PC-9 (cell line): ENCODE measurements around the gene MTMR4. TPM values are rescaled to one million over a fixed set of nuclear protein-coding genes. Genes with fewer than 3 reads are reported as not detected.

Experiments
- BruUV-seq: library from RNA; stranded (reverse); fragments of 400-500 nt; replicated peaks from 2 replicates; lab custom pipeline; 2021; lab: Mats Ljungman, UMichigan
- CTCF ChIA-PET: fragments of 300-600 bp; sonication (Branson Sonifier 250); formaldehyde crosslinking; loops from one replicate; lab custom pipeline; 2022; ENCODE audit warnings: antibody characterized with exemption; lab: Charles Lee
- POLR2A ChIA-PET: fragments of 300-600 bp; sonication (Branson Sonifier 250); formaldehyde crosslinking; loops from one replicate; lab custom pipeline; 2022; ENCODE audit warnings: antibody characterized with exemption; ENCODE audit not compliant: unreplicated experiment; lab: Charles Lee
- DNase-seq, 2 experiments: peaks; one replicate each; pipeline versions ENCODE4 v3.0.0 to v3.0.0-alpha.2; 2015 to 2022; ENCODE audit warnings: mixed read lengths in 1 of 2
- H2AFZ ChIP-seq: fragments of 200-600 bp; sonication (generic); 2 replicates; pipeline ENCODE4 v1.8.1; 2017; ENCODE audit warnings: antibody characterized with exemption
- H3F3A ChIP-seq: fragments of 200-600 bp; sonication (generic); 2 replicates; pipeline ENCODE4 v1.8.1; 2017; ENCODE audit warnings: antibody characterized with exemption, mild to moderate bottlenecking, low read depth; ENCODE audit not compliant: insufficient read depth
- H3K27ac ChIP-seq: fragments of 200-600 bp; sonication (generic); 2 replicates; pipeline ENCODE4 v1.6.1; 2016; ENCODE audit warnings: mixed run types
- H3K27me3 ChIP-seq: fragments of 200-600 bp; sonication (generic); 2 replicates; pipeline ENCODE4 v1.6.1; 2016; ENCODE audit warnings: low read depth, mixed run types; ENCODE audit not compliant: insufficient read depth
- H3K36me3 ChIP-seq: fragments of 200-600 bp; sonication (generic); 2 replicates; pipeline ENCODE4 v1.6.1; 2016; ENCODE audit warnings: low read depth, mixed run types
- H3K4me1 ChIP-seq: fragments of 200-600 bp; sonication (generic); replicated peaks from 2 replicates; pipeline ENCODE4 v1.6.1; 2016; ENCODE audit warnings: mixed run types; ENCODE audit not compliant: insufficient read depth
- H3K4me2 ChIP-seq: fragments of 200-600 bp; sonication (generic); 2 replicates; pipeline ENCODE4 v1.6.1; 2017; ENCODE audit warnings: mixed run types
- H3K4me3 ChIP-seq: fragments of 200-600 bp; sonication (generic); 2 replicates; pipeline ENCODE4 v1.6.1; 2016; ENCODE audit warnings: mixed run types
- H3K79me2 ChIP-seq: fragments of 200-600 bp; sonication (generic); 2 replicates; pipeline ENCODE4 v1.6.1; 2017; ENCODE audit warnings: low read depth, mixed run types
- H3K9me2 ChIP-seq: fragments of 200-600 bp; sonication (generic); 2 replicates; pipeline ENCODE4 v1.8.1; 2017; ENCODE audit warnings: mild to moderate bottlenecking; ENCODE audit not compliant: insufficient read depth
- H3K9me3 ChIP-seq: fragments of 200-600 bp; sonication (generic); 2 replicates; pipeline ENCODE4 v1.8.1; 2016; ENCODE audit warnings: low read depth; ENCODE audit not compliant: insufficient read depth
- H4K20me1 ChIP-seq: fragments of 200-600 bp; sonication (generic); 2 replicates; pipeline ENCODE4 v1.8.1; 2017; ENCODE audit not compliant: insufficient read depth
- CTCF ChIP-seq: fragments of 200-600 bp; sonication (generic); conservative IDR thresholded peaks from 2 replicates; pipeline ENCODE4 v1.6.1; 2017; ENCODE audit warnings: mixed run types, antibody characterized with exemption, mild to moderate bottlenecking, moderate library complexity
- EZH2 ChIP-seq: fragments of 200-600 bp; sonication (generic); IDR thresholded peaks from 2 replicates; pipeline ENCODE4 v1.8.0; 2017; ENCODE audit warnings: antibody characterized with exemption, low read depth
- intact Hi-C: fragments of 100-400 bp; cut with micrococcal nuclease; formaldehyde crosslinking; loops from one replicate; pipeline ENCODE4 v1.10.0; 2022; ENCODE audit not compliant: unreplicated experiment
- total RNA-seq: library from RNA; stranded (reverse); gene quantifications from 2 replicates; pipeline ENCODE4 v1.2.3, GENCODE V29; 2021

MTMR4 gene
- total RNA-seq, 1 experiment from 2014 or later: 35.1 TPM

- Histone ChIP-seq H3K27me3 (0 out of 2 replicates have a peak, but pooled peaks cover 9% of the 10 kb centered on the region), H2AFZ (no peak overlapping the region), H4K20me1 (no peaks in the 10 kb centered on the region), H3K79me2 (no peaks in the 10 kb centered on the region), H3K4me3 (no peak overlapping the region), H3K4me2 (no peak overlapping the region), H3F3A (no peaks in the 10 kb centered on the region), H3K4me1 (no peaks in the 10 kb centered on the region), H3K9me3 (no peaks in the 10 kb centered on the region), H3K36me3 (no peaks in the 10 kb centered on the region), H3K27ac (no peak overlapping the region), H3K9me2 (no peaks in the 10 kb centered on the region)
- TF ChIP-seq CTCF (no peak), EZH2 (no peak)
- intact Hi-C loops: no loop called here
- ChIA-PET CTCF (no interaction called here), POLR2A (no interaction called here)
- BruUV-seq: no TSS peak
- no peak for DNase-seq
Observed at GRCh38 chr17:58470356-58470755, 44.1 kb downstream of the MTMR4 start.

- no peak overlapping the region for H3K4me2 ChIP-seq
- H3K4me3 ChIP-seq: no peak overlapping the region
- no peaks in the 10 kb centered on the region for H3F3A ChIP-seq
- no peaks in the 10 kb centered on the region for H3K9me2 ChIP-seq
- no peak overlapping the region for H2AFZ ChIP-seq
- no peaks in the 10 kb centered on the region for H3K9me3 ChIP-seq
- no peaks in the 10 kb centered on the region for H4K20me1 ChIP-seq
- no peaks in the 10 kb centered on the region for H3K36me3 ChIP-seq
- H3K79me2 ChIP-seq: no peaks in the 10 kb centered on the region
- CTCF ChIA-PET: no interaction called here
- H3K27me3 ChIP-seq: peaks cover 17% of the 10 kb centered on the region
- H3K4me1 ChIP-seq: no peaks in the 10 kb centered on the region
- no peak for DNase-seq
- no TSS peak for BruUV-seq
- no peak overlapping the region for H3K27ac ChIP-seq
- no peak for TF ChIP-seq EZH2
- no peak for TF ChIP-seq CTCF
- intact Hi-C loops: no loop called here
- POLR2A ChIA-PET: interaction anchor here (0.7 kb wide), 1 partner anchor 244 kb away, joined by 3 read pairs; no protein-coding TSS in a partner anchor
Observed at GRCh38 chr17:58468944-58469343, 45.5 kb downstream of the MTMR4 start.

GRCh38 chr17:58455491-58455890, 58.9 kb downstream of the MTMR4 start:
- CTCF ChIA-PET: no interaction called here
- Histone ChIP-seq H3K4me1 (no peaks in the 10 kb centered on the region), H3K79me2 (no peaks in the 10 kb centered on the region), H3K4me3 (no peak overlapping the region), H3K27ac (no peak overlapping the region), H2AFZ (no peak overlapping the region), H3K4me2 (no peak overlapping the region), H3K9me2 (no peaks in the 10 kb centered on the region), H3K36me3 (no peaks in the 10 kb centered on the region), H3K9me3 (no peaks in the 10 kb centered on the region), H3F3A (peaks cover 4% of the 10 kb centered on the region; the same call in 1 of the 2 replicates), H4K20me1 (no peaks in the 10 kb centered on the region), H3K27me3 (no peaks in the 10 kb centered on the region)
- no TSS peak for BruUV-seq
- intact Hi-C loops: no loop called here
- TF ChIP-seq CTCF: no peak
- TF ChIP-seq EZH2: no peak
- DNase-seq: no peak
- POLR2A ChIA-PET: no interaction called here
